ENCODE measurements around the gene MRPL24. TPM values are rescaled to one million over a fixed set of nuclear protein-coding genes. Genes with fewer than 3 reads are reported as not detected.
A peak's percentile ranks its signal among the peaks of the same experiment; 100 is the strongest.
"Not testable (repeated sequence)": the region's sequence is repeated elsewhere in the genome, so short reads cannot be mapped to it uniquely, and the experiment has no call there.

MRPL24 gene
- polyA plus RNA-seq, 1 donor: 58.1 TPM

- not testable (repeated sequence) for H3K27me3 ChIP-seq (ENCODE audit: control insufficient read depth, insufficient read depth, low read length); H3K36me3 ChIP-seq (ENCODE audit: control insufficient read depth, insufficient read depth, low read length); H3K27ac ChIP-seq (ENCODE audit: low read length); DNase-seq; H3K9me3 ChIP-seq (ENCODE audit: control insufficient read depth, low read depth, low read length); H3K4me3 ChIP-seq (ENCODE audit: low read length)
- WGBS (ENCODE audit: insufficient coverage, low lambda C conversion rate): 100% methylated on average over 5 of the region's 15 CpGs
- H3K4me1 ChIP-seq (ENCODE audit: control insufficient read depth, insufficient read depth, low read length): peaks cover 12% of the 10 kb centered on the region
Observed at GRCh38 chr1:156765136-156765535, 24.2 kb upstream of the MRPL24 start.

- no peak for DNase-seq
- Histone ChIP-seq H3K27me3 (ENCODE audit: control insufficient read depth, insufficient read depth, low read length) (no peaks in the 10 kb centered on the region), H3K27ac (ENCODE audit: low read length) (no peak overlapping the region), H3K9me3 (ENCODE audit: control insufficient read depth, low read depth, low read length) (no peaks in the 10 kb centered on the region), H3K4me3 (ENCODE audit: low read length) (no peak overlapping the region), H3K4me1 (ENCODE audit: control insufficient read depth, insufficient read depth, low read length) (peaks cover 3% of the 10 kb centered on the region), H3K36me3 (ENCODE audit: control insufficient read depth, insufficient read depth, low read length) (no peaks in the 10 kb centered on the region)
- no CpG with 5 or more reads among the region's 4 CpGs for WGBS (ENCODE audit: insufficient coverage, low lambda C conversion rate)
Observed at GRCh38 chr1:156760796-156761104, 19.9 kb upstream of the MRPL24 start.

- Histone ChIP-seq H3K36me3 (ENCODE audit: control insufficient read depth, insufficient read depth, low read length) (peaks cover 2% of the 10 kb centered on the region), H3K4me3 (ENCODE audit: low read length) (no peak overlapping the region), H3K27me3 (ENCODE audit: control insufficient read depth, insufficient read depth, low read length) (no peaks in the 10 kb centered on the region), H3K27ac (ENCODE audit: low read length) (no peak overlapping the region), H3K4me1 (ENCODE audit: control insufficient read depth, insufficient read depth, low read length) (no peaks in the 10 kb centered on the region), H3K9me3 (ENCODE audit: control insufficient read depth, low read depth, low read length) (no peaks in the 10 kb centered on the region)
- DNase-seq: no peak
- no CpG with 5 or more reads among the region's 6 CpGs for WGBS (ENCODE audit: insufficient coverage, low lambda C conversion rate)
Observed at GRCh38 chr1:156760092-156760795, 19.4 kb upstream of the MRPL24 start.

GRCh38 chr1:156757572-156758253, 16.8 kb upstream of the MRPL24 start:
- not testable (repeated sequence) for H3K4me3 ChIP-seq (ENCODE audit: low read length); H3K36me3 ChIP-seq (ENCODE audit: control insufficient read depth, insufficient read depth, low read length); H3K27me3 ChIP-seq (ENCODE audit: control insufficient read depth, insufficient read depth, low read length); H3K4me1 ChIP-seq (ENCODE audit: control insufficient read depth, insufficient read depth, low read length); H3K27ac ChIP-seq (ENCODE audit: low read length); DNase-seq; H3K9me3 ChIP-seq (ENCODE audit: control insufficient read depth, low read depth, low read length)
- no CpG with 5 or more reads among the region's 10 CpGs for WGBS (ENCODE audit: insufficient coverage, low lambda C conversion rate)

- Histone ChIP-seq H3K36me3 (ENCODE audit: control insufficient read depth, insufficient read depth, low read length) (peaks cover 2% of the 10 kb centered on the region), H3K9me3 (ENCODE audit: control insufficient read depth, low read depth, low read length) (no peaks in the 10 kb centered on the region), H3K4me1 (ENCODE audit: control insufficient read depth, insufficient read depth, low read length) (peaks cover 9% of the 10 kb centered on the region), H3K4me3 (ENCODE audit: low read length) (no peak overlapping the region), H3K27ac (ENCODE audit: low read length) (no peak overlapping the region), H3K27me3 (ENCODE audit: control insufficient read depth, insufficient read depth, low read length) (no peaks in the 10 kb centered on the region)
- no CpG with 5 or more reads among the region's 1 CpG for WGBS (ENCODE audit: insufficient coverage, low lambda C conversion rate)
- DNase-seq: no peak
Observed at GRCh38 chr1:156756355-156756754, 15.5 kb upstream of the MRPL24 start.

- Histone ChIP-seq H3K27ac (ENCODE audit: low read length) (no peak overlapping the region), H3K27me3 (ENCODE audit: control insufficient read depth, insufficient read depth, low read length) (no peaks in the 10 kb centered on the region), H3K9me3 (ENCODE audit: control insufficient read depth, low read depth, low read length) (no peaks in the 10 kb centered on the region), H3K4me3 (ENCODE audit: low read length) (no peak overlapping the region), H3K36me3 (ENCODE audit: control insufficient read depth, insufficient read depth, low read length) (peaks cover 2% of the 10 kb centered on the region), H3K4me1 (ENCODE audit: control insufficient read depth, insufficient read depth, low read length) (peaks cover 9% of the 10 kb centered on the region)
- WGBS (ENCODE audit: insufficient coverage, low lambda C conversion rate): no CpG with 5 or more reads among the region's 5 CpGs
- DNase-seq: no peak
Observed at GRCh38 chr1:156755527-156755950, 14.7 kb upstream of the MRPL24 start.

GRCh38 chr1:156754219-156754618, 13.3 kb upstream of the MRPL24 start:
- no peaks in the 10 kb centered on the region for H3K9me3 ChIP-seq (ENCODE audit: control insufficient read depth, low read depth, low read length)
- no peak for DNase-seq
- H3K4me3 ChIP-seq (ENCODE audit: low read length): no peak overlapping the region
- peaks cover 19% of the 10 kb centered on the region for H3K4me1 ChIP-seq (ENCODE audit: control insufficient read depth, insufficient read depth, low read length)
- H3K27me3 ChIP-seq (ENCODE audit: control insufficient read depth, insufficient read depth, low read length): no peaks in the 10 kb centered on the region
- no CpG with 5 or more reads among the region's 8 CpGs for WGBS (ENCODE audit: insufficient coverage, low lambda C conversion rate)
- no peak overlapping the region for H3K27ac ChIP-seq (ENCODE audit: low read length)
- H3K36me3 ChIP-seq (ENCODE audit: control insufficient read depth, insufficient read depth, low read length): peaks cover 2% of the 10 kb centered on the region

- Histone ChIP-seq H3K4me1 (ENCODE audit: control insufficient read depth, insufficient read depth, low read length) (peaks cover 32% of the 10 kb centered on the region), H3K9me3 (ENCODE audit: control insufficient read depth, low read depth, low read length) (no peaks in the 10 kb centered on the region), H3K27ac (ENCODE audit: low read length) (peak overlapping the region; percentile 84), H3K36me3 (ENCODE audit: control insufficient read depth, insufficient read depth, low read length) (peaks cover 2% of the 10 kb centered on the region), H3K27me3 (ENCODE audit: control insufficient read depth, insufficient read depth, low read length) (no peaks in the 10 kb centered on the region), H3K4me3 (ENCODE audit: low read length) (peak overlapping the region; percentile 89)
- DNase-seq: peak in 1 of 2 donors; percentile 34
- no CpG with 5 or more reads among the region's 1 CpG for WGBS (ENCODE audit: insufficient coverage, low lambda C conversion rate)
Observed at GRCh38 chr1:156752843-156753482, 12.1 kb upstream of the MRPL24 start.

GRCh38 chr1:156751757-156752481, 11.0 kb upstream of the MRPL24 start:
- WGBS (ENCODE audit: insufficient coverage, low lambda C conversion rate): no CpG with 5 or more reads among the region's 68 CpGs
- Histone ChIP-seq H3K27me3 (ENCODE audit: control insufficient read depth, insufficient read depth, low read length) (no peaks in the 10 kb centered on the region), H3K4me1 (ENCODE audit: control insufficient read depth, insufficient read depth, low read length) (peaks cover 40% of the 10 kb centered on the region), H3K27ac (ENCODE audit: low read length) (peak overlapping the region; percentile 84), H3K36me3 (ENCODE audit: control insufficient read depth, insufficient read depth, low read length) (peaks cover 2% of the 10 kb centered on the region), H3K9me3 (ENCODE audit: control insufficient read depth, low read depth, low read length) (no peaks in the 10 kb centered on the region), H3K4me3 (ENCODE audit: low read length) (peak overlapping the region; percentile 89)
- DNase-seq: peak; percentile 97 to 98

GRCh38 chr1:156751451-156751756, 10.5 kb upstream of the MRPL24 start, which contains the start of gene HDGF:
HDGF (minus strand) TSS chr1:156751675; CDS start chr1:156751429, 246 bp downstream.
- no CpG with 5 or more reads among the region's 48 CpGs for WGBS (ENCODE audit: insufficient coverage, low lambda C conversion rate)
- peaks cover 41% of the 10 kb centered on the region for H3K4me1 ChIP-seq (ENCODE audit: control insufficient read depth, insufficient read depth, low read length)
- peak within 1 kb of the TSS; percentile 97 for H3K27ac ChIP-seq (ENCODE audit: low read length)

More at GRCh38 chr1:156751451-156751756, 10.5 kb upstream of the MRPL24 start, which contains the start of gene HDGF:
- Histone ChIP-seq H3K4me3 (ENCODE audit: low read length) (peak within 1 kb of the TSS; percentile 89), H3K9me3 (ENCODE audit: control insufficient read depth, low read depth, low read length) (no peaks in the 10 kb centered on the region), H3K36me3 (ENCODE audit: control insufficient read depth, insufficient read depth, low read length) (peaks cover 2% of the 10 kb centered on the region), H3K27me3 (ENCODE audit: control insufficient read depth, insufficient read depth, low read length) (no peaks in the 10 kb centered on the region)
- no peak for DNase-seq

All from large intestine (tissue), 3 donors.